ENCODE measurements around the gene GNAT1. TPM values are rescaled to one million over a fixed set of nuclear protein-coding genes. Genes with fewer than 3 reads are reported as not detected.

GNAT1 gene
- not detected for total RNA-seq

GRCh38 chr3:50190936-50191660, at the start of gene GNAT1:
GNAT1 (plus strand) TSS chr3:50191610; CDS start chr3:50191726, 116 bp downstream.
- no peaks in the 10 kb centered on the region for H3K9me3 Mint-ChIP-seq
- H3K36me3 Mint-ChIP-seq (ENCODE audit: low read depth), result no peaks in the 10 kb centered on the region
- DNase-seq, result no peak
- ChIA-PET POLR2A (no interaction called here), CTCF (interaction anchor here (1.1 to 3.7 kb wide), 6 partner anchors 7 to 84 kb away, joined by 3 to 23 read pairs (median 4); partner anchors contain the start of gene SLC38A3)
- peaks cover 2% of the 10 kb centered on the region for H3K27me3 Mint-ChIP-seq
- H3K4me3 Mint-ChIP-seq, result no peak within 1 kb of the TSS
- no peak within 1 kb of the TSS for H3K27ac Mint-ChIP-seq
- peaks cover 9% of the 10 kb centered on the region for H3K4me1 Mint-ChIP-seq

GRCh38 chr3:50146316-50146901, 45.0 kb upstream of the GNAT1 start:
- Mint-ChIP-seq H3K27me3 (no peaks in the 10 kb centered on the region), H3K36me3 (ENCODE audit: low read depth) (no peaks in the 10 kb centered on the region), H3K9me3 (no peaks in the 10 kb centered on the region), H3K4me1 (no peaks in the 10 kb centered on the region), H3K4me3 (no peak overlapping the region), H3K27ac (no peak overlapping the region)
- ChIA-PET POLR2A (no interaction called here), CTCF (no interaction called here)
- DNase-seq, result no peak

GRCh38 chr3:50147016-50147415, 44.4 kb upstream of the GNAT1 start:
- no peaks in the 10 kb centered on the region for H3K9me3 Mint-ChIP-seq
- DNase-seq, result no peak
- no peaks in the 10 kb centered on the region for H3K4me1 Mint-ChIP-seq
- no peaks in the 10 kb centered on the region for H3K27me3 Mint-ChIP-seq
- ChIA-PET POLR2A (no interaction called here), CTCF (no interaction called here)
- no peaks in the 10 kb centered on the region for H3K36me3 Mint-ChIP-seq (ENCODE audit: low read depth)
- no peak overlapping the region for H3K27ac Mint-ChIP-seq
- no peak overlapping the region for H3K4me3 Mint-ChIP-seq

GRCh38 chr3:50147447-50147846, 44.0 kb upstream of the GNAT1 start:
- DNase-seq, result no peak
- no peak overlapping the region for H3K4me3 Mint-ChIP-seq
- POLR2A ChIA-PET, result no interaction called here
- no peaks in the 10 kb centered on the region for H3K36me3 Mint-ChIP-seq (ENCODE audit: low read depth)
- H3K4me1 Mint-ChIP-seq, result no peaks in the 10 kb centered on the region
- no peak overlapping the region for H3K27ac Mint-ChIP-seq
- CTCF ChIA-PET, result interaction anchor here (1.2 kb wide), 1 partner anchor 32 kb away, joined by 4 read pairs; no protein-coding TSS in a partner anchor
- no peaks in the 10 kb centered on the region for H3K9me3 Mint-ChIP-seq
- H3K27me3 Mint-ChIP-seq, result peaks cover 2% of the 10 kb centered on the region

GRCh38 chr3:50147861-50148260, 43.5 kb upstream of the GNAT1 start:
- Mint-ChIP-seq H3K27me3 (peaks cover 4% of the 10 kb centered on the region), H3K4me1 (no peaks in the 10 kb centered on the region), H3K4me3 (no peak overlapping the region), H3K27ac (no peak overlapping the region), H3K36me3 (ENCODE audit: low read depth) (no peaks in the 10 kb centered on the region), H3K9me3 (no peaks in the 10 kb centered on the region)
- DNase-seq, result no peak
- ChIA-PET POLR2A (no interaction called here), CTCF (interaction anchor here (1.2 kb wide), 1 partner anchor 32 kb away, joined by 4 read pairs; no protein-coding TSS in a partner anchor)

- POLR2A ChIA-PET, result no interaction called here
Observed at GRCh38 chr3:50150404-50150750, 41.0 kb upstream of the GNAT1 start.

GRCh38 chr3:50150863-50151686, 40.3 kb upstream of the GNAT1 start:
- peaks cover 24% of the 10 kb centered on the region for H3K27me3 Mint-ChIP-seq
- no peak overlapping the region for H3K4me3 Mint-ChIP-seq
- H3K4me1 Mint-ChIP-seq, result peaks cover 11% of the 10 kb centered on the region
- H3K27ac Mint-ChIP-seq, result no peak overlapping the region
- POLR2A ChIA-PET, result no interaction called here
- no peaks in the 10 kb centered on the region for H3K36me3 Mint-ChIP-seq (ENCODE audit: low read depth)
- DNase-seq, result no peak
- CTCF ChIA-PET, result interaction anchor here (0.5 to 0.9 kb wide), 3 partner anchors 13 to 442 kb away, joined by 3 read pairs; no protein-coding TSS in a partner anchor
- H3K9me3 Mint-ChIP-seq, result no peaks in the 10 kb centered on the region

More at GRCh38 chr3:50150404-50150750, 41.0 kb upstream of the GNAT1 start:
- no peak overlapping the region for H3K27ac Mint-ChIP-seq
- no peak for DNase-seq
- CTCF ChIA-PET, result interaction anchor here (0.5 to 0.9 kb wide), 3 partner anchors 13 to 443 kb away, joined by 3 read pairs; no protein-coding TSS in a partner anchor
- H3K36me3 Mint-ChIP-seq (ENCODE audit: low read depth), result no peaks in the 10 kb centered on the region
- no peaks in the 10 kb centered on the region for H3K9me3 Mint-ChIP-seq
- H3K4me1 Mint-ChIP-seq, result peaks cover 8% of the 10 kb centered on the region
- no peak overlapping the region for H3K4me3 Mint-ChIP-seq
- H3K27me3 Mint-ChIP-seq, result peaks cover 19% of the 10 kb centered on the region

GRCh38 chr3:50151728-50152127, 39.7 kb upstream of the GNAT1 start:
- no peaks in the 10 kb centered on the region for H3K36me3 Mint-ChIP-seq (ENCODE audit: low read depth)
- no peaks in the 10 kb centered on the region for H3K9me3 Mint-ChIP-seq
- H3K27me3 Mint-ChIP-seq, result peaks cover 29% of the 10 kb centered on the region
- H3K27ac Mint-ChIP-seq, result no peak overlapping the region
- CTCF ChIA-PET, result no interaction called here
- H3K4me1 Mint-ChIP-seq, result peaks cover 11% of the 10 kb centered on the region
- H3K4me3 Mint-ChIP-seq, result no peak overlapping the region
- DNase-seq, result no peak
- POLR2A ChIA-PET, result no interaction called here

- CTCF ChIA-PET, result no interaction called here
- H3K27me3 Mint-ChIP-seq, result peaks cover 42% of the 10 kb centered on the region
- no peak overlapping the region for H3K27ac Mint-ChIP-seq
- H3K4me1 Mint-ChIP-seq, result peaks cover 11% of the 10 kb centered on the region
- no peaks in the 10 kb centered on the region for H3K36me3 Mint-ChIP-seq (ENCODE audit: low read depth)
- peak overlapping the region; percentile 63 for H3K4me3 Mint-ChIP-seq
- DNase-seq, result no peak
- POLR2A ChIA-PET, result no interaction called here
- H3K9me3 Mint-ChIP-seq, result no peaks in the 10 kb centered on the region
Observed at GRCh38 chr3:50153782-50154475, 37.5 kb upstream of the GNAT1 start.

GRCh38 chr3:50154476-50154839, 37.0 kb upstream of the GNAT1 start:
- POLR2A ChIA-PET, result no interaction called here
- peaks cover 11% of the 10 kb centered on the region for H3K4me1 Mint-ChIP-seq
- H3K27me3 Mint-ChIP-seq, result peaks cover 42% of the 10 kb centered on the region
- no peak overlapping the region for H3K27ac Mint-ChIP-seq
- peak overlapping the region; percentile 63 for H3K4me3 Mint-ChIP-seq
- H3K9me3 Mint-ChIP-seq, result no peaks in the 10 kb centered on the region
- no peaks in the 10 kb centered on the region for H3K36me3 Mint-ChIP-seq (ENCODE audit: low read depth)
- CTCF ChIA-PET, result no interaction called here
- no peak for DNase-seq

- Mint-ChIP-seq H3K4me1 (peaks cover 11% of the 10 kb centered on the region), H3K4me3 (peak within 1 kb of the TSS; percentile 69), H3K27me3 (peaks cover 42% of the 10 kb centered on the region), H3K36me3 (ENCODE audit: low read depth) (no peaks in the 10 kb centered on the region), H3K27ac (peak within 1 kb of the TSS; percentile 55), H3K9me3 (no peaks in the 10 kb centered on the region)
- ChIA-PET POLR2A (no interaction called here), CTCF (no interaction called here)
- DNase-seq, result peak; percentile 69
Observed at GRCh38 chr3:50154840-50155490, 36.4 kb upstream of the GNAT1 start, which contains the start of gene SEMA3F. SEMA3F (plus strand) TSS chr3:50155324; CDS start chr3:50159623, 4,299 bp downstream.

- no peak overlapping the region for H3K27ac Mint-ChIP-seq
Observed at GRCh38 chr3:50155491-50155878, 35.9 kb upstream of the GNAT1 start.

More at GRCh38 chr3:50155491-50155878, 35.9 kb upstream of the GNAT1 start:
- POLR2A ChIA-PET, result no interaction called here
- no peaks in the 10 kb centered on the region for H3K36me3 Mint-ChIP-seq (ENCODE audit: low read depth)
- peaks cover 11% of the 10 kb centered on the region for H3K4me1 Mint-ChIP-seq
- no peak for DNase-seq
- peak overlapping the region; percentile 69 for H3K4me3 Mint-ChIP-seq
- peaks cover 42% of the 10 kb centered on the region for H3K27me3 Mint-ChIP-seq
- CTCF ChIA-PET, result no interaction called here
- no peaks in the 10 kb centered on the region for H3K9me3 Mint-ChIP-seq
